ENCODE data around the gene NLN. TPM values are rescaled to one million over a fixed set of nuclear protein-coding genes. Genes with fewer than 3 reads are reported as not detected.

Gene NLN
- total and polyA plus RNA-seq, 2 experiments from 2014 or later: 37.7 to 49.6 TPM

- Histone ChIP-seq H3K9me2 (ENCODE audit: insufficient read depth) (no peaks in the 10 kb centered on the region), H4K20me1 (ENCODE audit: insufficient read depth) (no peaks in the 10 kb centered on the region), H3K79me2 (ENCODE audit: insufficient read depth) (no peaks in the 10 kb centered on the region), H3K4me1 (ENCODE audit: insufficient read depth) (peaks cover 10% of the 10 kb centered on the region), H3F3A (ENCODE audit: insufficient read depth) (0 out of 2 replicates have a peak, but pooled peaks cover 5% of the 10 kb centered on the region), H3K4me2 (ENCODE audit: unreplicated experiment) (no peak overlapping the region), H3K27ac (no peak overlapping the region), H3K36me3 (ENCODE audit: low read depth) (peaks cover 23% of the 10 kb centered on the region; the same call in 1 of the 2 replicates), H2AFZ (no peak overlapping the region), H3K9ac (no peak overlapping the region), H3K9me3 (ENCODE audit: low read depth) (no peaks in the 10 kb centered on the region), H3K27me3 (replicated peaks; ENCODE audit: insufficient read depth) (no peaks in the 10 kb centered on the region), H3K4me3 (no peak overlapping the region)
- in situ Hi-C loops (cut with MboI): no loop called here
- no peak for DNase-seq
- TF ChIP-seq EZH2 (IDR thresholded peaks at IDR 0.05; ENCODE audit: insufficient read depth, poor library complexity, severe bottlenecking): no peak
- no peak for TF ChIP-seq EZH2phosphoT487 (IDR thresholded peaks at IDR 0.05; ENCODE audit: insufficient read depth, low read depth)
- WGBS, 2 experiments (ENCODE audit: low coverage in 1 of 2, low lambda C conversion rate in 2 of 2, missing lambda C conversion rate in 2 of 2): 94 to 95% methylated on average over 4 of the region's 4 CpGs
These were observed 96.6 kb downstream of the NLN start for GRCh38 chr5:65818592-65818991.

GRCh38 chr5:65819215-65819904 lies 97.4 kb downstream of the NLN start:
- Histone ChIP-seq H2AFZ (no peak overlapping the region), H4K20me1 (ENCODE audit: insufficient read depth) (no peaks in the 10 kb centered on the region), H3K4me1 (ENCODE audit: insufficient read depth) (peaks cover 15% of the 10 kb centered on the region), H3F3A (ENCODE audit: insufficient read depth) (0 out of 2 replicates have a peak, but pooled peaks cover 6% of the 10 kb centered on the region), H3K9me3 (ENCODE audit: low read depth) (no peaks in the 10 kb centered on the region), H3K79me2 (ENCODE audit: insufficient read depth) (no peaks in the 10 kb centered on the region), H3K9ac (no peak overlapping the region), H3K27ac (no peak overlapping the region), H3K36me3 (ENCODE audit: low read depth) (peaks cover 25% of the 10 kb centered on the region; the same call in 1 of the 2 replicates), H3K4me3 (no peak overlapping the region), H3K27me3 (replicated peaks; ENCODE audit: insufficient read depth) (no peaks in the 10 kb centered on the region), H3K4me2 (ENCODE audit: unreplicated experiment) (no peak overlapping the region), H3K9me2 (ENCODE audit: insufficient read depth) (no peaks in the 10 kb centered on the region)
- DNase-seq: no peak
- TF ChIP-seq EZH2 (IDR thresholded peaks at IDR 0.05; ENCODE audit: insufficient read depth, poor library complexity, severe bottlenecking): no peak
- no peak for TF ChIP-seq EZH2phosphoT487 (IDR thresholded peaks at IDR 0.05; ENCODE audit: insufficient read depth, low read depth)
- in situ Hi-C loops (cut with MboI): no loop called here
- 64 to 67% methylated on average over 3 of the region's 3 CpGs for WGBS, 2 experiments (ENCODE audit: low coverage in 1 of 2, low lambda C conversion rate in 2 of 2, missing lambda C conversion rate in 2 of 2)

GRCh38 chr5:65819905-65820240 lies 97.9 kb downstream of the NLN start:
- no peaks in the 10 kb centered on the region for H3K79me2 ChIP-seq (ENCODE audit: insufficient read depth)

GRCh38 chr5:65820373-65820772 lies 98.4 kb downstream of the NLN start:
- WGBS, 2 experiments (ENCODE audit: low coverage in 1 of 2, low lambda C conversion rate in 2 of 2, missing lambda C conversion rate in 2 of 2): 97% methylated on average over 2 of the region's 2 CpGs
- Histone ChIP-seq H3K9me2 (ENCODE audit: insufficient read depth) (no peaks in the 10 kb centered on the region), H3K9me3 (ENCODE audit: low read depth) (no peaks in the 10 kb centered on the region), H3K4me1 (ENCODE audit: insufficient read depth) (peaks cover 15% of the 10 kb centered on the region), H3K27me3 (replicated peaks; ENCODE audit: insufficient read depth) (no peaks in the 10 kb centered on the region), H3K4me2 (ENCODE audit: unreplicated experiment) (no peak overlapping the region), H3K4me3 (no peak overlapping the region), H3K9ac (no peak overlapping the region), H2AFZ (no peak overlapping the region), H3F3A (ENCODE audit: insufficient read depth) (0 out of 2 replicates have a peak, but pooled peaks cover 6% of the 10 kb centered on the region), H3K36me3 (ENCODE audit: low read depth) (peaks cover 23% of the 10 kb centered on the region; the same call in 1 of the 2 replicates), H4K20me1 (ENCODE audit: insufficient read depth) (no peaks in the 10 kb centered on the region), H3K27ac (no peak overlapping the region), H3K79me2 (ENCODE audit: insufficient read depth) (no peaks in the 10 kb centered on the region)
- no peak for DNase-seq
- in situ Hi-C loops (cut with MboI): no loop called here
- no peak for TF ChIP-seq EZH2 (IDR thresholded peaks at IDR 0.05; ENCODE audit: insufficient read depth, poor library complexity, severe bottlenecking)
- no peak for TF ChIP-seq EZH2phosphoT487 (IDR thresholded peaks at IDR 0.05; ENCODE audit: insufficient read depth, low read depth)

More at GRCh38 chr5:65819905-65820240, 97.9 kb downstream of the NLN start:
- Histone ChIP-seq H3K4me2 (ENCODE audit: unreplicated experiment) (no peak overlapping the region), H3K27me3 (replicated peaks; ENCODE audit: insufficient read depth) (no peaks in the 10 kb centered on the region), H3K36me3 (ENCODE audit: low read depth) (peaks cover 27% of the 10 kb centered on the region; the same call in 1 of the 2 replicates), H3F3A (ENCODE audit: insufficient read depth) (0 out of 2 replicates have a peak, but pooled peaks cover 6% of the 10 kb centered on the region), H3K9me2 (ENCODE audit: insufficient read depth) (no peaks in the 10 kb centered on the region), H3K4me3 (no peak overlapping the region), H3K27ac (no peak overlapping the region), H3K9me3 (ENCODE audit: low read depth) (no peaks in the 10 kb centered on the region), H2AFZ (no peak overlapping the region), H4K20me1 (ENCODE audit: insufficient read depth) (no peaks in the 10 kb centered on the region), H3K4me1 (ENCODE audit: insufficient read depth) (peaks cover 15% of the 10 kb centered on the region), H3K9ac (no peak overlapping the region)
- TF ChIP-seq EZH2 (IDR thresholded peaks at IDR 0.05; ENCODE audit: insufficient read depth, poor library complexity, severe bottlenecking): no peak
- TF ChIP-seq EZH2phosphoT487 (IDR thresholded peaks at IDR 0.05; ENCODE audit: insufficient read depth, low read depth): no peak
- no peak for DNase-seq
- in situ Hi-C loops (cut with MboI): no loop called here

All from GM23248 (cell line).